Spleen (tissue), 7 donors: ENCODE measurements around the gene LHFPL3.

Experiments used
- POLR2A ChIP-seq, 3 donors: fragments of 450-650 bp; IDR thresholded peaks; one replicate each; pipeline ENCODE4 v1.5.1; 2017; ENCODE audit warnings: antibody characterized with exemption in 3 of 3, mild to moderate bottlenecking in 1 of 3
- POLR2AphosphoS5 ChIP-seq, 3 donors: sonication (generic); formaldehyde crosslinking; IDR thresholded peaks; one replicate each; pipeline ENCODE4 v1.5.1; 2017; ENCODE audit warnings: antibody characterized with exemption in 3 of 3
- TF ChIP-seq, protein P1 (sequence below), 11 experiments: fragments of 200-600 bp in 7 of 11; fragments of 450-650 bp in 4 of 11; sonication (generic) in 4 of 11; IDR thresholded peaks in 8 of 11; conservative IDR thresholded peaks in 3 of 11; 1 replicate in 7 of 11; 2 replicates in 4 of 11; pipeline versions ENCODE4 v1.4.0 to v1.8.0; 2016 to 2021; ENCODE audit warnings: antibody characterized with exemption in 11 of 11, inconsistent platforms in 4 of 11, mild to moderate bottlenecking in 1 of 11
- donor health status: DM: no; HTN: no; CAD: no; lungs with moderate emphysema.
- donor health status: DM: no; HTN: no; CAD: no.
- donor health status: DM: no; HTN: no; CAD: no.

GRCh38 chr7:104653825-104654401 is 325.5 kb downstream of the LHFPL3 start:
- TF ChIP-seq, protein P1, sequence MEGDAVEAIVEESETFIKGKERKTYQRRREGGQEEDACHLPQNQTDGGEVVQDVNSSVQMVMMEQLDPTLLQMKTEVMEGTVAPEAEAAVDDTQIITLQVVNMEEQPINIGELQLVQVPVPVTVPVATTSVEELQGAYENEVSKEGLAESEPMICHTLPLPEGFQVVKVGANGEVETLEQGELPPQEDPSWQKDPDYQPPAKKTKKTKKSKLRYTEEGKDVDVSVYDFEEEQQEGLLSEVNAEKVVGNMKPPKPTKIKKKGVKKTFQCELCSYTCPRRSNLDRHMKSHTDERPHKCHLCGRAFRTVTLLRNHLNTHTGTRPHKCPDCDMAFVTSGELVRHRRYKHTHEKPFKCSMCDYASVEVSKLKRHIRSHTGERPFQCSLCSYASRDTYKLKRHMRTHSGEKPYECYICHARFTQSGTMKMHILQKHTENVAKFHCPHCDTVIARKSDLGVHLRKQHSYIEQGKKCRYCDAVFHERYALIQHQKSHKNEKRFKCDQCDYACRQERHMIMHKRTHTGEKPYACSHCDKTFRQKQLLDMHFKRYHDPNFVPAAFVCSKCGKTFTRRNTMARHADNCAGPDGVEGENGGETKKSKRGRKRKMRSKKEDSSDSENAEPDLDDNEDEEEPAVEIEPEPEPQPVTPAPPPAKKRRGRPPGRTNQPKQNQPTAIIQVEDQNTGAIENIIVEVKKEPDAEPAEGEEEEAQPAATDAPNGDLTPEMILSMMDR (IDR thresholded peaks at IDR 0.05 in 8 of 11, conservative IDR thresholded peaks at IDR 0.05 in 3 of 11) = no peak
- TF ChIP-seq POLR2A (IDR thresholded peaks at IDR 0.05) (no peak), POLR2AphosphoS5 (IDR thresholded peaks at IDR 0.05) (no peak)
